Measurements from ENCODE around the gene NOX1. TPM values are rescaled to one million over a fixed set of nuclear protein-coding genes. Genes with fewer than 3 reads are reported as not detected.
"Not testable (repeated sequence)": the region's sequence is repeated elsewhere in the genome, so short reads cannot be mapped to it uniquely, and the experiment has no call there.

The NOX1 gene
- polyA plus RNA-seq, 12 donors = 0.07 to 8.4 (median 0.45) TPM; not detected in 1

DNA sequence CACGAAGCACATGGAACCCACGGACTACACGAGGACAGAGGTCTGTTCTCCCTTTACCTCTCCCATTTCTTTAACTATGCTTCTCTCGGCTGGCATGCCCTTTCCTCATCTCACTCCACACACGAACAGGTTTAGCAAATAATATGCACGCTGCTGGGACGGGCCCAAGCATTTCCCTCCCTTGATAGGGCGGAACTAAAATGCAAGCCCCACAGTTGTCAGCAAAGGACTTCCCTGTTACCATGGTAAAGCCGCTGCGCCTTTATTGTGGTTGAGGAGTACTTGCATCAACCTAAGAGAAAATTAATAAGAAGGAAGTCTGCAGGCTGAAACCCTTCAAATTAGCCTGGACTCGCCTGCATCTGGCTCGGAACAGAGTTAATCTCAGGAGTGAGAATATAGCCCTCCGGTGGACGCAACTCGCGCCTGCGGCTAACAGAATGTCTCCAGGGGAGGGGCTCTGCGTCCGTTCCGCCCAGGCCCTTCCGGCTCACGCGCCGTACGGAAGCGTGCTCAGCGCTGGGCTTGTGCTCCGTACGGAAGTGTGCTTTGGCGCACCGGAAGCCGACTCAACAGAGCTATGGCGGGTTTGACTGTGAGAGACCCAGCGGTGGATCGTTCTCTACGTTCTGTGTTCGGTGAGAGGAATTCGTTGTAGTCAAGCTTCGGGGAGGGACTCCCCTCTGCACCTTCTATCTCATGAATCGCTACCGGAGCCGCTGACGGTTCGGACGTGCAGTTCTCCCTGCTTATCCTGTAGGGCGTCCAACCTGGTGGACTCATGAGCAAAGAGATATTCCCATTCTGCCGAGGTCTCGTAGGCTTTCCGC is 54.1 kb downstream of the NOX1 start, which contains the start of gene CSTF2:
Gene CSTF2, plus strand, starts transcription at position 555 of the 830 bp plus-strand sequence. Its CDS starts 26 bp downstream, at position 581.
- DNase-seq = peak; percentile 84

DNA sequence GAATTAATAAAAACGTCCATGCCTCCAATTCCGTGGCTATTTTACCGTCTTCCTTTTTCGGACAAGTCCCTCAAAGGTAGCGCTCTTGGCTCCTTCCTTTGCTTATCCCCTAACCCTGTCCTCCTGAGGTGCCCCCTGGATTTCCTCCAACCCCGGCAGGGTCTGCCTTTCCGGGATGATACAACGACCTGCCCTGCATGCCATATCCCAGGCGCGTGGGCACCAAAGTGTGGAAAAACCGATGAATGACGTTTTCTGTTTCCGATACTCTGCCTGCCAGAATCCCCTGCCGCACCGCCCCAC is 54.7 kb downstream of the NOX1 start:
- no peak for DNase-seq

DNA sequence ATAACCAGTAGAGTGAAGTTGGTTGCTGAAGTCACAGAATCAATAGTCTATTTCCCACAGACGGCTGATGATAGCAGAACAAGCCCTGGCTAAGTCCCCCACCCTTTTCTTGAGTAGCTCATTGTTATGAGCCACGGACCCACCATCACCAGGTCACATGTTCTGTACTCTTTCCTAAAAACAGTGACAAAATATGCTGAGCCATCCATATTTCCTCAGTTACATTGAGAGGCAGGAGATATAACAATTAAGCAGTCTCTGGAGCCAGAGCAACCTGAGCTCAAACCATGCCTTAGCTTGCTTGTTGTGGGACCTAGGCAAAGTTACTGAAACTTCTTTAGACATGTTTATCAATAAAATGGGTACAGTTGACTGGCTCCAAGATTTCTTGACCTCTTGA is 56.8 kb downstream of the NOX1 start:
- no peak for DNase-seq

DNA sequence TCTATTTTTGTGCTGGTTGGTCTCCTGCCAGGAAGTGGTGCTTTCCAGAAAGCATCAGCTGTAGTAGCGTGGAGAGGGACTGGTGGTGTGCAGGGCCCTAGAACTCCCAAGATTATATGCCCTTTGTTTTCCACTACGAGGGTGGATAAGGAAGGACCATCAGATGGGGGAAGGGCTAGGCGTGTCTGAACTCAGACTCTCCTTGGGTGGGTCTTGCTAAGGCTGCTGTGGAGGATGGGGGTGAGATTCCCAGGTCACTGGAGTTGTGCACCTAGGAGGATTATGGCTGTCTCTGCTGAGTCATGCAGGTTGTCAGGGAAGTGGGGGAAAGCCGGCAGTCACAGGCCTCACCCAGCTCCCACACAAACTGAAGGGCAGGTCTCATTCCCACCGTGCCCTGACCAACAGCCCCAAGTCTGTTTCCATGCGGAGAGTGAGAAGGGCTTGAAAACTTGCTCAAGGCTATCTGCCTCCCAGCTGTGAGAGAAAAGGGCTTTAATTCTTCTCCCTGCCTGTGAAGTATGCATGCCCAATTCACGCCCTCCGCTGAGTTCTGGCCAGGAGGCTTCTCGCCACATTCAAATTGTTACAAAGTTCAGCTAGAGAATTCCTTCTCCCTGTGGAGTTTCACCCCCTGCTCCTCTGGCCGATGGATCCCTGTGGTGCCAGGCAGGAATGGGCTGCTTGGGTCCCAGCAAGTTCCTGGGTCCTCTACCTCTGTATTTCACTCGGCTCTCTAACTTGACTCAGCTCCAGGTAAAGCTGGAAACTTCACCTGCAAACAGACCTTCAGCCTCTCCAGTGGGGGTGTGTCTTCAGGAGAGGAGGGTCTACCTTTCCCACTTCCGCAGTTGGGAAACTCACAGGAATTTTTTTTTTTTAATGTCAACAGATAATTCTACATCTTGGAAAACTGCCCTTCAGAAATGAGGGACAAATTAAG is 61.7 kb downstream of the NOX1 start:
- DNase-seq = no peak

DNA sequence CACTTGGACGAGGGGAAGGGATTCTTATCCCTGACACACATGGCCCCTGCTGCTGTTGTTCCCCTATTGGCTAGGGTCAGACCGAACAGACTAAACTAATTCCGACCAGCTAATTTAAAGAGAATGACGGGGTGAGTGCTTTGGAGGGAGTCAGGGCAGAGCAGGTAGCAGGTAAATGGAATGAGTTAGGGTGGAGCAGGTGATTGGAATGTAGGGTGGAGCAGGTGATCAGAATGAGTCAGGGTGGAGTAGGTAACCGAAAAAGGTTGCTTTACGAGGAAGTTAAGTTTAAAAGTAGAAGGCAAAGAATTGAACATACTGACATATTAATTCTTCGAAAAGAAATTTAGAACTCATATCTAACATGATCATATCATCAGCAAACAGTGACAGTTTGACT is 65.9 kb downstream of the NOX1 start:
- not testable (repeated sequence) for DNase-seq

DNA sequence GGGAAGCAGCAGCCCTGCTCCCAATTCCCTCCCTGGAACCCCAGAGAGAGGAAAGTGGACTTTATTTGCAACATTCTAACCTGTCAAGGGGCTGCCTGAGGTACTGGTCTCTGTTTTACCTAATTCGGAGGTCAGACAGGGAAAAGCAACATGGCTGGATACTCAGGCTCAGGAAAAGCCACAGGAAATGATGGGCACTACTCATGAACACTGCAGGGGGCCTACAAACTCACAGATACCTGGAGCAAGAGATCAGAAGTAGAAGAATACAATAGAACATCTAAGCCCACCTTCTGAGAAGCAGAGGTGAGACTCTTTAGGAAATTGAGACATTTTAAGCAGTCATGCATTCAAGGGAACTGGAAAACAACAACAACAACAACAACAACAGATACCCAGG is 69.4 kb downstream of the NOX1 start:
- DNase-seq = no peak

DNA sequence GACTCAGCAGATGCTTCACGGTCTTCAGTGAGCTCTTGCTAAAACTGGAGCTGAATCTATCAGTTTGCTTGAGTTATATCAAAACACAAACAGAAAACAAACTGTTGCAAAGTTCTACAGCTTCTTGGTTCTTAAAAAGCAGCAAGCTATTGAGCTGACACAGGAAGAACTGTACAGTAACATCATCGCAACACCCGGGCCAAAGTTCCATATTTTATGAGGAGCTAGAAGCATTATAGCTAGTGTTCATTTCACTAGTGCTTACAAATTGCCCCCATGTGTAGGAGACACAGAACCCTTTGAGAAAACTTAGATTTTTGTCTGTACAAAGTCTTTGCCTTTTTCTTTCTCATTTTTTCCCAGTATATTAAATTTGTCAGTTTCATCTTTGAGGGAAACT is 71.3 kb downstream of the NOX1 start:
- DNase-seq = no peak

GRCh38 chrX:100798484-100799214 is 75.5 kb downstream of the NOX1 start:
- no peak for DNase-seq

- no peak for DNase-seq
These were observed 76.8 kb downstream of the NOX1 start for GRCh38 chrX:100797359-100797758.

DNA sequence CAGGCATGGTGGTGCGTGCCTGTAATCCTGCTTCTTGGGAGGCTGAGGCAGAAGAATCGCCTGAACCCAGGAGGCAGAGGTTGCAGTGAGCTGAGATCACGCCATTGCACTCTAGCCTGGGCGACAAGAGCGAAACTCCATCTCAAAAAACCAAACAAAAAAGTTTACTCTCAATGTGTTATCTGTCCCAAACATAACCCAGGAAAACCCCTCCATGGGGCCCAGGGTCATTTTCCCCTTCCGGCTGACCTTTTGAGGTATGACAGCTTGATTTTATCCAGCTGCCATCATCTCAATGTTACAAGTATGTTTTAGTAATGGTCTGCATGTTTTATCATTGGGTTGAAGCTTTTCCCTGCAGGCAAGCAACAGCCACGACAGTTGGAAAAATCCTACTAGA is 77.8 kb downstream of the NOX1 start:
- not testable (repeated sequence) for DNase-seq

Other genes starting within 250 kb of the NOX1 start
- 10 to 100 TPM in 11 of 12 donors, not detected in 1; 23.6 to 42.8 (median 32.8) TPM for gene TSPAN6, start 237.6 kb downstream of the NOX1 start, polyA plus RNA-seq (ENCODE audit: insufficient read length in 12 of 12)
- gene SRPX2, start 230.2 kb downstream of the NOX1 start, polyA plus RNA-seq (ENCODE audit: insufficient read length in 12 of 12) = 10 to 100 TPM in 11 of 12 donors, not detected in 1; 12.2 to 41.8 (median 27.3) TPM
- 10 to 100 TPM in 1 of 12 donors, 1 to 10 TPM in 10, not detected in 1; 4.1 to 10.7 (median 8.4) TPM for gene SYTL4, start 142.2 kb downstream of the NOX1 start, polyA plus RNA-seq (ENCODE audit: insufficient read length in 12 of 12)
- gene CSTF2, start 54.0 kb downstream of the NOX1 start, polyA plus RNA-seq (ENCODE audit: insufficient read length in 12 of 12) = 10 to 100 TPM in 8 of 12 donors, 1 to 10 TPM in 2, not detected in 2; 8.7 to 15.0 (median 11.0) TPM
- 1 to 10 TPM in 1 of 12 donors, under 1 TPM in 4, not detected in 7; 0.07 to 1.5 (median 0.37) TPM for gene XKRX, start 54.6 kb upstream of the NOX1 start, polyA plus RNA-seq (ENCODE audit: insufficient read length in 12 of 12)
- under 1 TPM in 6 of 12 donors, not detected in 6; 0.12 to 0.41 (median 0.33) TPM for gene ARL13A, start 95.3 kb upstream of the NOX1 start, polyA plus RNA-seq (ENCODE audit: insufficient read length in 12 of 12)
- 1 to 10 TPM in 11 of 12 donors, not detected in 1; 6.7 to 9.6 (median 8.5) TPM for gene TRMT2B, start 177.8 kb upstream of the NOX1 start, polyA plus RNA-seq (ENCODE audit: insufficient read length in 12 of 12)
- 1 to 10 TPM in 11 of 12 donors, not detected in 1; 2.1 to 8.1 (median 2.5) TPM for gene TMEM35A, start 204.5 kb upstream of the NOX1 start, polyA plus RNA-seq (ENCODE audit: insufficient read length in 12 of 12)
- gene CENPI, start 223.8 kb upstream of the NOX1 start, polyA plus RNA-seq (ENCODE audit: insufficient read length in 12 of 12) = 1 to 10 TPM in 11 of 12 donors, not detected in 1; 2.9 to 7.7 (median 6.3) TPM